Mucosa of stomach (tissue), 1 donor: ENCODE measurements around the gene IGSF23.

Source experiments
- H3K27me3 ChIP-seq: one replicate; pipeline ENCODE4 v1.7.0; 2013; ENCODE audit warnings: mild to moderate bottlenecking, low read length; ENCODE audit not compliant: control insufficient read depth, insufficient read depth
- H3K36me3 ChIP-seq: one replicate; pipeline ENCODE4 v1.7.0; 2013; ENCODE audit warnings: low read length; ENCODE audit not compliant: control insufficient read depth, insufficient read depth
- H3K4me1 ChIP-seq: one replicate; pipeline ENCODE4 v1.7.0; 2013; ENCODE audit warnings: mild to moderate bottlenecking, low read length; ENCODE audit not compliant: control insufficient read depth, insufficient read depth
- H3K4me3 ChIP-seq: one replicate; pipeline ENCODE4 v1.7.0; 2013; ENCODE audit warnings: low read length
- H3K9ac ChIP-seq: one replicate; pipeline ENCODE4 v1.7.0; 2013; ENCODE audit warnings: mild to moderate bottlenecking, low read length, moderate library complexity
- H3K9me3 ChIP-seq: one replicate; pipeline ENCODE4 v1.7.0; 2013; ENCODE audit warnings: mild to moderate bottlenecking, low read length, moderate library complexity; ENCODE audit not compliant: control insufficient read depth
- donor health status: Pancreatic carcinoma.

The IGSF23 gene

DNA sequence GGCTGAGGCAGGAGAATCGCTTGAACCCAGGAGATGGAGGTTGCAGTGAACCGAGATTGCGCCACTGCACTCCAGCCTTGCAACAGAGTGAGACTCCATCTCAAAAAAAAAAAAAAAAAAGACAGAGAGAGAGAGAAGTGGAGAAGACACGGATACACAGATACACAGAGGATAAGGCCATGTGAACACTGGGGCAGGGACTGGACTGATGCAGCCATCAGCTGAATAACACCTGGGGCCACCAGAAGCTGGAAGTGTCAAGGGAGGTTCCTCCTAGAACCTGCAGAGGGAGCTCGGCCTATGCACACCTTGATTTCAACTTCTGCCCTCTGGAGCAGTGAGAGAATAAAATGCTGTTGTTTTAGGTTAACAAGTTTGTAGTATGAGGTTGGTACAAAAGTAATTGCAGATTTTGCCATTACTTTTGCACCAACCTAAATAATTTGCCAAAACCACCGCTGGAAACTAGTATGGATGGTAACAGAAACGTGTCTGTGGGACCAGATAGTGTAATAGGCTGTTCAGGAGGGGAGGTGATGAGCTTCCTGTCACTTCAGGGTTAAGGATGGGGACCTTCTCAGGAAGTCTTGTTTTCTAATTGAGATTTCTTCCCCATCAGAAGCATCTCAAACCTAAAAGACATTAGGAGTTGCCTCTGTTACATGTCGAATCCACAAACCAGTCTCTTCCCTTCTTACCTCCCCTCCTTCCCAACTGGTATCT is 36.4 kb upstream of the IGSF23 start:
- Histone ChIP-seq H3K27me3 (no peaks in the 10 kb centered on the region), H3K9me3 (no peaks in the 10 kb centered on the region), H3K4me1 (no peaks in the 10 kb centered on the region), H3K4me3 (no peak overlapping the region), H3K36me3 (no peaks in the 10 kb centered on the region), H3K9ac (no peak overlapping the region)

- H3K9ac ChIP-seq = no peak overlapping the region
- no peaks in the 10 kb centered on the region for H3K27me3 ChIP-seq
- H3K4me1 ChIP-seq = no peaks in the 10 kb centered on the region
- no peaks in the 10 kb centered on the region for H3K9me3 ChIP-seq
- no peaks in the 10 kb centered on the region for H3K36me3 ChIP-seq
- H3K4me3 ChIP-seq = no peak overlapping the region
Measured at GRCh38 chr19:44577566-44577874, 35.8 kb upstream of the IGSF23 start.

DNA sequence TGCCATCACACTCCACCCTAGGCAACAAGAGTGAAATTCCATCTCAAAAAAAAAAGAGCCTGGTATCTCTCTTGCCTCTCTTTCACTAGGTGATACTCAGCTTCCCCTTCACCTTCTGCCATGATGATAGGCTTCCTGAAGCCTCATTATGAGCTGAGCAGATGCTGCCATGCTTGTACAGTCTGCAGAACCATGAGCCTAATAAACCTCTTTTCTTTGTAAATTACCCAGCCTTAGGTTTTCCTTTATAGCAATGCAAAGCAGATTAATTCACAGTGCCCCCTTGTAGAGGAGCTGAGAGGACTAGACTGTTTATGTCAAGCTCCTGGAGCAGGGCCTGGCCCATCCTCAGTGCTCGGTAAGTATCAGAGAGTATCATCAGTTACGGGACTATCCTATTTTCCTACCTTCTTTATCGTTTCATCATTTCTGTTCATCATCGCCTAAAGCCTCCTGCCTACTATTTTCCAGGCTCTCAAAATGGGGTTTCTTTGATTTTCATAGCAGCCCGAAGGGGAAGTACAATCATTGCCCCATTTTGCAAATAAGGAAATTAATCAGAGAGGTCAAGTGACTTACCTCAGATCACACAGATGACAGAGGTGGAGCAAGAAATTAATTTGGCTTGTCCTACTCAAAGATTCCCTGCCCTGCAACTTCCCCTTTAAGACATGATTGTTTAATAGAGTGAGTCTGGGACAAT is 33.5 kb upstream of the IGSF23 start:
- no peaks in the 10 kb centered on the region for H3K4me1 ChIP-seq
- peaks cover 3% of the 10 kb centered on the region for H3K27me3 ChIP-seq
- H3K36me3 ChIP-seq = no peaks in the 10 kb centered on the region
- no peak overlapping the region for H3K4me3 ChIP-seq
- H3K9ac ChIP-seq = no peak overlapping the region
- H3K9me3 ChIP-seq = no peaks in the 10 kb centered on the region

DNA sequence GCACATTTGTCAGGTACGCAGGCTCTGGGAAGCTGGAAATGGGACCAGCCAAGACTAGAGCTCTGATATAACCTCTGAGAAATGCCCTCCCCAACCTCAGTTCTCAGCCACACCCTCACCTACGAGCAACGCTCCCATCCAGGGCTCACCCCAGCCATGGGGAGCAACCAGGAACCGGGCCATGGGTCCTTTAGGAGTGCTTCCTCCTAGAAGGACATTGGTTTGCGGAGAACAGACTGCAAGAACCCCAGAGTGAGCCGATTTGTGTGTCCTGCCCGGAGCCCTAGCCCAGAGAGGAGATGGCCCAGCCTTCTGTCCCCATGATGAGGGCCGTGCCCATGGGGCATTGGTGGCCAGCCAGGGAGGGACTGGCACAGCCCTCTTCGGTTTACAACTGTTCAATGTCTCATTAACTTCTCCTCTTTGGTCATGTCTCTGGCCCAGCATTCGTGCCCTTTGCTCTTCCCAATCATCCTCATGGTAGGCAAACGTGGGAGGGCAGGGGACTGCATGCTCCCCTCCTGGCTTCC is 32.9 kb upstream of the IGSF23 start:
- no peak overlapping the region for H3K4me3 ChIP-seq
- H3K4me1 ChIP-seq = no peaks in the 10 kb centered on the region
- no peaks in the 10 kb centered on the region for H3K9me3 ChIP-seq
- H3K36me3 ChIP-seq = no peaks in the 10 kb centered on the region
- peaks cover 3% of the 10 kb centered on the region for H3K27me3 ChIP-seq
- H3K9ac ChIP-seq = no peak overlapping the region

DNA sequence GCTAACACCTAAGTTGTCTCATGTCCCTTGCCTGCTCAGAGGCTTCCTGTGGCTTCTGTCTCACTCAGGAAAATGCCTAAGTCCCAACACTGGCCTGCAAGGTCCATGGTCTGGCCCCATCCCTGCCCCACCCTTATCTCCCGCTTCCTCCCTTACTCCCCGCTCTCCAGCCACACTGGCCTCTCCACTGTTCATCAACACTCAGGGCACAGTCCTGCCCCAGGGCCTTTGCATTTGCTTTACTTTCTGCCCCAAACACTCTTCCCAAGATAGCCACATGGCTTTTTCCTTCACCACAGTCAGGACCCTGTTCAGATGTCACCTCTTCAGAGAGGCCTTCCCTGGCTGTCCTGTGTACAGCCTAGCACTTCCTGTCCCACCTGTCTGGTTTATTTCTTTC is 32.1 kb upstream of the IGSF23 start:
- Histone ChIP-seq H3K4me3 (no peak overlapping the region), H3K9ac (no peak overlapping the region), H3K9me3 (no peaks in the 10 kb centered on the region), H3K36me3 (no peaks in the 10 kb centered on the region), H3K4me1 (no peaks in the 10 kb centered on the region), H3K27me3 (peaks cover 3% of the 10 kb centered on the region)

GRCh38 chr19:44582581-44583265 is 30.6 kb upstream of the IGSF23 start:
- H3K9ac ChIP-seq = no peak overlapping the region
- H3K4me3 ChIP-seq = no peak overlapping the region
- peaks cover 4% of the 10 kb centered on the region for H3K4me1 ChIP-seq
- no peaks in the 10 kb centered on the region for H3K9me3 ChIP-seq
- no peaks in the 10 kb centered on the region for H3K36me3 ChIP-seq
- peaks cover 3% of the 10 kb centered on the region for H3K27me3 ChIP-seq

GRCh38 chr19:44585371-44586133 is 27.8 kb upstream of the IGSF23 start:
- H3K27me3 ChIP-seq = peaks cover 3% of the 10 kb centered on the region
- no peaks in the 10 kb centered on the region for H3K36me3 ChIP-seq
- H3K4me1 ChIP-seq = peaks cover 26% of the 10 kb centered on the region
- no peak overlapping the region for H3K4me3 ChIP-seq
- no peaks in the 10 kb centered on the region for H3K9me3 ChIP-seq
- no peak overlapping the region for H3K9ac ChIP-seq

GRCh38 chr19:44587963-44588770 is 25.2 kb upstream of the IGSF23 start:
- Histone ChIP-seq H3K36me3 (no peaks in the 10 kb centered on the region), H3K4me1 (peaks cover 46% of the 10 kb centered on the region), H3K4me3 (no peak overlapping the region), H3K27me3 (no peaks in the 10 kb centered on the region), H3K9me3 (no peaks in the 10 kb centered on the region), H3K9ac (no peak overlapping the region)

DNA sequence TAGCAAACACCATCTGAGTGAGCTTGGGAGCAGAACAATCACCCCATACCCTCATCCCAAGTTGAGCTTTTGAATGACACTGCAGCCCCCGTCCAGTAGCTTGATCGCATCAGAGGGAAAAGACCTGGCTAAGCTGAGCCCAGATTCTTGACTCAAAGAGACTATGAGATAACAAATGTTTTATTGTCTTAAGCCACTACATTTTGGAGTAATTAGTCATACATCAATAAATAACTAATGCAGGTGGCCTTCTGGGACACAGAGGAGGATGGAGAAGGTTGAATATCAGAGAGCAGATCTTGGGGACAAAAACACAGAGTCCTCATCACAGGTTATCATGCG is 24.6 kb upstream of the IGSF23 start:
- H3K9ac ChIP-seq = no peak overlapping the region
- no peak overlapping the region for H3K4me3 ChIP-seq
- H3K27me3 ChIP-seq = no peaks in the 10 kb centered on the region
- H3K36me3 ChIP-seq = no peaks in the 10 kb centered on the region
- H3K9me3 ChIP-seq = no peaks in the 10 kb centered on the region
- peaks cover 48% of the 10 kb centered on the region for H3K4me1 ChIP-seq

GRCh38 chr19:44590245-44591059 is 22.9 kb upstream of the IGSF23 start:
- H3K36me3 ChIP-seq = no peaks in the 10 kb centered on the region
- H3K4me1 ChIP-seq = peaks cover 51% of the 10 kb centered on the region
- H3K4me3 ChIP-seq = no peak overlapping the region
- H3K9ac ChIP-seq = no peak overlapping the region
- H3K27me3 ChIP-seq = no peaks in the 10 kb centered on the region
- no peaks in the 10 kb centered on the region for H3K9me3 ChIP-seq
